ENCODE data around the gene CDADC1.

The CDADC1 gene

DNA sequence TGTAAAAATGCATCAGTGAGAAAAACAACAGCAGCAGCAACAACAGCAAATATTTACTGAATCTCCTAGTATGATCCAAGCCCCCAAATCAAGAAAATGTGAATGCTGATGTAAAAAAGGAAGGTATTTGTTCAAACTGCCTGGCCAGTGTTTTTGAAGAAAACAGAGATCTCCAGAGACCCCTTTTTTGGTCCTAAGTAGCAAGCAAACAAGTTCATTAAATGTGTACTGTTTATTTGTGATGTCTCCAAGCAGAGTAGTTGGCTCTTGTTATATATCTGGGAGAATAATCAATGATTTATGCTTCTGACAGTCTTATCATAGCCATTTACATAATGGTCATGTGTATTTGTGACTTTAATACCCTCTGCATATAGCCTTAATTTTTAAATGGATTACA is 50.7 kb downstream of the CDADC1 start:
- H3K36me3 Mint-ChIP-seq (ENCODE audit: low read depth) = no peaks in the 10 kb centered on the region
- no peak overlapping the region for H3K27ac Mint-ChIP-seq
- peaks cover 22% of the 10 kb centered on the region for H3K4me1 Mint-ChIP-seq
- H3K4me3 Mint-ChIP-seq = no peak overlapping the region
- TF ChIP-seq CTCF (IDR thresholded peaks at IDR 0.05; ENCODE audit: unreplicated experiment in 3 of 3) = no peak
- no peaks in the 10 kb centered on the region for H3K9me3 Mint-ChIP-seq
- H3K27me3 Mint-ChIP-seq (ENCODE audit: low read depth) = peaks cover 3% of the 10 kb centered on the region

GRCh38 chr13:49298903-49299605 is 51.3 kb downstream of the CDADC1 start:
- Mint-ChIP-seq H3K27me3 (ENCODE audit: low read depth) (peaks cover 3% of the 10 kb centered on the region), H3K4me1 (peaks cover 21% of the 10 kb centered on the region), H3K36me3 (ENCODE audit: low read depth) (no peaks in the 10 kb centered on the region), H3K4me3 (no peak overlapping the region), H3K9me3 (no peaks in the 10 kb centered on the region), H3K27ac (no peak overlapping the region)
- no peak for TF ChIP-seq CTCF (IDR thresholded peaks at IDR 0.05; ENCODE audit: unreplicated experiment in 3 of 3)

GRCh38 chr13:49300276-49300675 is 52.6 kb downstream of the CDADC1 start:
- no peaks in the 10 kb centered on the region for H3K36me3 Mint-ChIP-seq (ENCODE audit: low read depth)
- H3K4me3 Mint-ChIP-seq = no peak overlapping the region
- H3K27ac Mint-ChIP-seq = peak overlapping the region in 1 of 3 experiments; percentile 78
- TF ChIP-seq CTCF (IDR thresholded peaks at IDR 0.05; ENCODE audit: unreplicated experiment in 3 of 3) = no peak
- peaks cover 3% of the 10 kb centered on the region for H3K27me3 Mint-ChIP-seq (ENCODE audit: low read depth)
- H3K9me3 Mint-ChIP-seq = no peaks in the 10 kb centered on the region
- H3K4me1 Mint-ChIP-seq = peaks cover 16% of the 10 kb centered on the region

GRCh38 chr13:49300739-49301589 is 53.2 kb downstream of the CDADC1 start:
- Mint-ChIP-seq H3K27ac (peak overlapping the region in 2 of 3 experiments; percentile 1 to 78), H3K4me1 (peaks cover 11% of the 10 kb centered on the region), H3K4me3 (no peak overlapping the region), H3K36me3 (ENCODE audit: low read depth) (no peaks in the 10 kb centered on the region), H3K9me3 (no peaks in the 10 kb centered on the region), H3K27me3 (ENCODE audit: low read depth) (peaks cover 3% of the 10 kb centered on the region)
- TF ChIP-seq CTCF (IDR thresholded peaks at IDR 0.05; ENCODE audit: unreplicated experiment in 3 of 3) = peak; percentile 73 to 85 (median 80)

DNA sequence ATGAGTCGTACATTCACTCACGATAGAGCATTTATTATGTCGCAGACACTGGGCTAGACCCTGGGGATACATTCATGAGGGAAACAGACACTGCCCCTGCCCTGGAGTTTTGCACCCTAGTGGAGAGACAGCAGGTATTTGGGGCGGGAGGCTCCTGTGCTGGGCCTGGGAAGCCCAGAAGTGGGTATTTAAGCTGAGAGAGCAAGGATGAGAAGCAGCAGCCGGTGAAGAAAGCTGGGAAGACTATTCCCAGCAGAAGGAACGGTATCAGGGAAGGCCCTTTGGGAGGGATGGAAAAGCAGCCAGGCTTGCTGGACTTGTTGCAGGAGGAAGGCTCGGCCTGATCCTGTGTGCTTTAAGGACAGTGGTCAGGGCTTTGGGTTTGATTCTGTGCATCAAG is 54.5 kb downstream of the CDADC1 start:
- H3K4me1 Mint-ChIP-seq = peaks cover 20% of the 10 kb centered on the region
- peaks cover 3% of the 10 kb centered on the region for H3K27me3 Mint-ChIP-seq (ENCODE audit: low read depth)
- peak overlapping the region in 1 of 3 experiments; percentile 12 for H3K27ac Mint-ChIP-seq
- H3K36me3 Mint-ChIP-seq (ENCODE audit: low read depth) = no peaks in the 10 kb centered on the region
- TF ChIP-seq CTCF (IDR thresholded peaks at IDR 0.05; ENCODE audit: unreplicated experiment in 3 of 3) = no peak
- H3K9me3 Mint-ChIP-seq = no peaks in the 10 kb centered on the region
- H3K4me3 Mint-ChIP-seq = no peak overlapping the region
